Fibroblast of lung (primary cell): ENCODE data around the gene ATP8A2.

Experiments used
- CTCF ChIP-seq, 2 donors: IDR thresholded peaks in 1 of 2; conservative IDR thresholded peaks in 1 of 2; 1 replicate in 1 of 2; 2 replicates in 1 of 2; pipeline ENCODE4 v1.5.1; 2011 to 2012; ENCODE audit warnings: low read length in 2 of 2, control low read depth in 1 of 2, inconsistent platforms in 1 of 2, low read depth in 1 of 2, mild to moderate bottlenecking in 1 of 2
- EZH2 ChIP-seq: IDR thresholded peaks from 2 replicates; pipeline ENCODE4 v1.5.1; 2012; ENCODE audit warnings: low read length, control low read depth, mild to moderate bottlenecking; ENCODE audit errors: missing control alignments

- TF ChIP-seq CTCF (conservative IDR thresholded peaks at IDR 0.05 in 1 of 2, IDR thresholded peaks at IDR 0.05 in 1 of 2; ENCODE audit: low read depth in 1 of 2, low read length in 2 of 2) (no peak), EZH2 (no peak)
These were observed 573.8 kb downstream of the ATP8A2 start for GRCh38 chr13:25945596-25945995.
